WERI-Rb-1 (cell line): ENCODE results near the gene PPP1R15A.
A peak's percentile ranks its signal among the peaks of the same experiment; 100 is the strongest.
"Not testable (repeated sequence)": the region's sequence is repeated elsewhere in the genome, so short reads cannot be mapped to it uniquely, and the experiment has no call there.

Experiments used
- DNase-seq: peaks from one replicate; pipeline ENCODE4 v3.0.0-alpha.2; 2020
- H3K27ac ChIP-seq: fragments of 250-450 bp; sonication (Bioruptor Pico); 2 replicates; pipeline ENCODE4 v1.5.1; 2020; ENCODE audit warnings: mild to moderate bottlenecking, moderate library complexity
- H3K27me3 ChIP-seq: fragments of 250-450 bp; sonication (Bioruptor Pico); 2 replicates; pipeline ENCODE4 v1.5.1; 2021; ENCODE audit warnings: mild to moderate bottlenecking, low read depth, moderate library complexity; ENCODE audit not compliant: insufficient read depth, severe bottlenecking
- H3K36me3 ChIP-seq: fragments of 250-450 bp; sonication (Bioruptor Pico); 2 replicates; pipeline ENCODE4 v1.5.1; 2020; ENCODE audit warnings: mild to moderate bottlenecking, moderate library complexity
- H3K4me3 ChIP-seq: 2 replicates; pipeline ENCODE4 v1.5.1; 2011; ENCODE audit warnings: low read depth, mild to moderate bottlenecking, control low read depth, low read length
- H3K9me3 ChIP-seq: fragments of 250-450 bp; sonication (Bioruptor Pico); 2 replicates; pipeline ENCODE4 v1.5.1; 2021; ENCODE audit warnings: mild to moderate bottlenecking, moderate library complexity; ENCODE audit not compliant: severe bottlenecking
- TF ChIP-seq, protein P1 (sequence below): IDR thresholded peaks from 2 replicates; pipeline ENCODE4 v1.5.1; 2011; ENCODE audit warnings: low read depth, mild to moderate bottlenecking, control low read depth, inconsistent platforms, low read length

Gene PPP1R15A

GRCh38 chr19:48837687-48838086 lies 34.5 kb upstream of the PPP1R15A start:
- Histone ChIP-seq H3K27me3 (no peaks in the 10 kb centered on the region), H3K27ac (no peak overlapping the region), H3K9me3 (no peaks in the 10 kb centered on the region), H3K4me3 (peak overlapping the region; percentile 65), H3K36me3 (no peaks in the 10 kb centered on the region)
- TF ChIP-seq, protein P1, sequence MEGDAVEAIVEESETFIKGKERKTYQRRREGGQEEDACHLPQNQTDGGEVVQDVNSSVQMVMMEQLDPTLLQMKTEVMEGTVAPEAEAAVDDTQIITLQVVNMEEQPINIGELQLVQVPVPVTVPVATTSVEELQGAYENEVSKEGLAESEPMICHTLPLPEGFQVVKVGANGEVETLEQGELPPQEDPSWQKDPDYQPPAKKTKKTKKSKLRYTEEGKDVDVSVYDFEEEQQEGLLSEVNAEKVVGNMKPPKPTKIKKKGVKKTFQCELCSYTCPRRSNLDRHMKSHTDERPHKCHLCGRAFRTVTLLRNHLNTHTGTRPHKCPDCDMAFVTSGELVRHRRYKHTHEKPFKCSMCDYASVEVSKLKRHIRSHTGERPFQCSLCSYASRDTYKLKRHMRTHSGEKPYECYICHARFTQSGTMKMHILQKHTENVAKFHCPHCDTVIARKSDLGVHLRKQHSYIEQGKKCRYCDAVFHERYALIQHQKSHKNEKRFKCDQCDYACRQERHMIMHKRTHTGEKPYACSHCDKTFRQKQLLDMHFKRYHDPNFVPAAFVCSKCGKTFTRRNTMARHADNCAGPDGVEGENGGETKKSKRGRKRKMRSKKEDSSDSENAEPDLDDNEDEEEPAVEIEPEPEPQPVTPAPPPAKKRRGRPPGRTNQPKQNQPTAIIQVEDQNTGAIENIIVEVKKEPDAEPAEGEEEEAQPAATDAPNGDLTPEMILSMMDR, result no peak
- no peak for DNase-seq

DNA sequence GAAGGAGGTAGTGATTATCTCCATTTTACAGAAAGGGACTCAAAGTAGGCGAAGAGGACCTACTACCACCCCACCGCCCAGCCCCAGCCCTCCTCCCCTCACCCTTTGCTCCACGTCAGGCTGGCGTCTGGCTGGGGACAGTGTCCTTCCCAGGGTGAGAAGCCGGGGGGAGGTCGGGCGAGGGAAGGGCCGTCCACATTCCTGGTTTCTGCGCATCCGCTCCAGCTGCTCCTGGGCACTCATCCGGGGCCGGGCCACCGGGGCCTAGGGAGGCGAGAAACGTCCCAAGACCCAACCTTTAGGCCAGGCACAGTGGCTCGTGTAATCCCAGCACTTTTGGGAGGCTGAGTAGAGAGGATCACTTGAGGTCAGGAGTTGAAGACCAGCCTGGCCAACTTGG lies 31.2 kb upstream of the PPP1R15A start:
- H3K36me3 ChIP-seq, result 0 out of 2 replicates have a peak, but pooled peaks cover 3% of the 10 kb centered on the region
- H3K4me3 ChIP-seq, result no peak overlapping the region
- DNase-seq, result no peak
- TF ChIP-seq, protein P1, result no peak
- H3K27me3 ChIP-seq, result no peaks in the 10 kb centered on the region
- no peak overlapping the region for H3K27ac ChIP-seq
- no peaks in the 10 kb centered on the region for H3K9me3 ChIP-seq

GRCh38 chr19:48841571-48841970 lies 30.6 kb upstream of the PPP1R15A start:
- no peak for DNase-seq

DNA sequence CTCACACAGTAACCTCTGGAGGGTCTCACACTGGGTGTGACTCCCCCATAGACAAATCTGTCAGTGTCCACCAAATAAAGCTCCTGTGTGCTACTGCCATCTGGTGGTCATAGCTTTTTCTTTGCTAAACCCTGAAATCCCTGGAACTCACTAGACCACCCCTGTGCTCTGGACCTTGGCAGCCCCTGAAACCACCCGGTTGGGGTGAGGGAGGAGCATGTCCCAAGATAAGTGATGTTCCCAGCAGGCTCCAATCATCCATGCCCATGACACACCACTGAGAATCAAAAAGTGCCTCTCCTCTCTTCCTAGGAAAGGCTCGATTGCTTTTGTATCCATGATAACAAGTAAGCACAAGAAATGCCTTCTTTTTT lies 29.4 kb upstream of the PPP1R15A start:
- peak; percentile 55 for DNase-seq
- TF ChIP-seq, protein P1, result peak; percentile 66

More at GRCh38 chr19:48841571-48841970, 30.6 kb upstream of the PPP1R15A start:
- TF ChIP-seq, protein P1, result no peak
- 0 out of 2 replicates have a peak, but pooled peaks cover 3% of the 10 kb centered on the region for H3K36me3 ChIP-seq
- no peak overlapping the region for H3K27ac ChIP-seq
- no peak overlapping the region for H3K4me3 ChIP-seq
- no peaks in the 10 kb centered on the region for H3K9me3 ChIP-seq
- H3K27me3 ChIP-seq, result no peaks in the 10 kb centered on the region

GRCh38 chr19:48844472-48844871 lies 27.7 kb upstream of the PPP1R15A start:
- Histone ChIP-seq H3K4me3 (no peak overlapping the region), H3K36me3 (0 out of 2 replicates have a peak, but pooled peaks cover 3% of the 10 kb centered on the region), H3K27me3 (no peaks in the 10 kb centered on the region), H3K9me3 (no peaks in the 10 kb centered on the region), H3K27ac (no peak overlapping the region)
- no peak for DNase-seq
- TF ChIP-seq, protein P1, result no peak

More for the DNA sequence above, 29.4 kb upstream of the PPP1R15A start:
- Histone ChIP-seq H3K27me3 (no peaks in the 10 kb centered on the region), H3K4me3 (no peak overlapping the region), H3K36me3 (0 out of 2 replicates have a peak, but pooled peaks cover 3% of the 10 kb centered on the region), H3K27ac (no peak overlapping the region), H3K9me3 (no peaks in the 10 kb centered on the region)

DNA sequence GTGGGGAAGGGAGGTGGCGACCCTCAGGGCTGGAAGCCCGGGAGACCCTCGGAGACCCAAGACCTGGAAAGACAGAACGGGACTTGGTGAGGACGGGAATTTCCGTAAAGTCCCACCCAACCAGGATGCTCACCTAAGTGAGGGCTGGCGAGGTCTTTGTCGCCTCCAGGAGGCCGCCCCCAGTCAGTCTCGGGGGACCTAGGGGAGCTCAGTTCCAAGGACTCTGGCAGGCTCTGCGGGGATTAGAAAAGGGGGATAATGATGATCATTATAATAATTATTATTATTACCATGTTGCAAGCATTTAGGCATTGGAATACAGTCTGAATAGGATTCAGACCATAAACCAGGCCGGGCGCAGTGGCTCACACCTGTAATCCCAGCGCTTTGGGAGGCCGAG lies 26.8 kb upstream of the PPP1R15A start:
- no peak overlapping the region for H3K27ac ChIP-seq
- no peak for DNase-seq
- H3K36me3 ChIP-seq, result 0 out of 2 replicates have a peak, but pooled peaks cover 3% of the 10 kb centered on the region
- H3K4me3 ChIP-seq, result no peak overlapping the region
- TF ChIP-seq, protein P1, result no peak
- H3K27me3 ChIP-seq, result no peaks in the 10 kb centered on the region
- H3K9me3 ChIP-seq, result no peaks in the 10 kb centered on the region

- not testable (repeated sequence) for H3K36me3 ChIP-seq
Measured at GRCh38 chr19:48846659-48847058, 25.6 kb upstream of the PPP1R15A start.

More at GRCh38 chr19:48846659-48847058, 25.6 kb upstream of the PPP1R15A start:
- not testable (repeated sequence) for H3K4me3 ChIP-seq, H3K27me3 ChIP-seq, DNase-seq, H3K27ac ChIP-seq, H3K9me3 ChIP-seq
